ENCODE data around the gene SOST.

The SOST gene

DNA sequence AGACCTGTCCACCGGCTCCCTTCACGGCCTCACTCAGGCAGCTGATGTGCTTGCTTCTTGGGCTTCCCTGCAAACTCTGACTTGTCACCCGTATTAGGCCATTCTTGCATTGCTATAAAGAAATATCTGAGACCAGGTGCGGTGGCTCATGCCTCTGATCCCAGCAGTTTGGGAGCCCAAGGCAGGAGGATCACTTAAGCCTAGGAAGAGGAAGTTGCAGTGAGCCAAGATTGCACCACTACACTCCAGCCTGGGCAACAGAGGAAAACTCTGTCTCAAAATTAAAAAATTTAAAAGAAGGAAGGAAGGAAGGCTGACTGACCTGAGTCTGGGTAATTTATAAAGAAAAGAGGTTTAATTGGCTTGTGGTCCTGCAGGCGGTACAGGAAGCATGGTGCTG lies 17.0 kb downstream of the SOST start:
- DNase-seq (ENCODE audit: low read depth) = no peak

GRCh38 chr17:43740541-43740940 lies 18.1 kb downstream of the SOST start:
- DNase-seq (ENCODE audit: low read depth) = peak; percentile 16

- DNase-seq (ENCODE audit: low read depth) = peak; percentile 78
These were observed 20.9 kb downstream of the SOST start for GRCh38 chr17:43737722-43738121.

- no peak for DNase-seq (ENCODE audit: low read depth)
These were observed 22.2 kb downstream of the SOST start for GRCh38 chr17:43736389-43736788.

GRCh38 chr17:43734376-43734775 lies 24.2 kb downstream of the SOST start:
- peak; percentile 93 for DNase-seq (ENCODE audit: low read depth)

GRCh38 chr17:43733956-43734355 lies 24.6 kb downstream of the SOST start:
- DNase-seq (ENCODE audit: low read depth) = no peak

GRCh38 chr17:43732958-43733357 lies 25.6 kb downstream of the SOST start:
- peak; percentile 54 for DNase-seq (ENCODE audit: low read depth)

- DNase-seq (ENCODE audit: low read depth) = no peak
These were observed 30.5 kb downstream of the SOST start for GRCh38 chr17:43728081-43728480.

DNA sequence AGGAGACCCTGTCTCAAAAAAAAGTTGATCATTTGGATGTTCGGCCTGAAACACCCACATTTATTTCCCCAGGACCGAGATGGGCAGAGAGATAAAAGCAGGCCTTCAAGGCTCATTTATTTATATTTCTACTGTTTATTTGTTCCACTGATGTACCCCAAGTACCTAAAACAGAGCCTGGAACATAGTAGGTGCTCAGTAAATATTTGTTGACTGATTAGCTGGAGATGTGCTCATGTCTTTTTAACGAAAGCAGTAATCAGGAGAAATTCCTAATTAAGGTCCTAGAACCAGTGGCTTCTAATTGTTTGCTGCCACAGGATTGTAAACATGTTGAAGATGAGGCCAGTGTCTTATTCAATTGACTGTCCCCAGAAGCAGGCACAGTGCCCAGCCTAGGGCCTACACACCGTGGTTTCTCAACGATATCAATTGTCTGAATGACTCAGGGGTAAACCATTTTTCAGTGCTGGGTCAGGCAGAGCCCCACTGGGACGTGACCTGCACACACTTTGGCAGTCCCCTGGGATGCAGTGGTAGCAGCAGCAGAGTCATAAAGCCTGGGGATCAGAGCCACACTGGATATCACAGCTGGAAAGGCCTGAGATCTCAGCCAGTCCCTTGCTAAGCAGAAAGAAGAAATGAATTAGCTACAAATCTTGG lies 34.8 kb downstream of the SOST start:
- peak; percentile 88 for DNase-seq (ENCODE audit: low read depth)

DNA sequence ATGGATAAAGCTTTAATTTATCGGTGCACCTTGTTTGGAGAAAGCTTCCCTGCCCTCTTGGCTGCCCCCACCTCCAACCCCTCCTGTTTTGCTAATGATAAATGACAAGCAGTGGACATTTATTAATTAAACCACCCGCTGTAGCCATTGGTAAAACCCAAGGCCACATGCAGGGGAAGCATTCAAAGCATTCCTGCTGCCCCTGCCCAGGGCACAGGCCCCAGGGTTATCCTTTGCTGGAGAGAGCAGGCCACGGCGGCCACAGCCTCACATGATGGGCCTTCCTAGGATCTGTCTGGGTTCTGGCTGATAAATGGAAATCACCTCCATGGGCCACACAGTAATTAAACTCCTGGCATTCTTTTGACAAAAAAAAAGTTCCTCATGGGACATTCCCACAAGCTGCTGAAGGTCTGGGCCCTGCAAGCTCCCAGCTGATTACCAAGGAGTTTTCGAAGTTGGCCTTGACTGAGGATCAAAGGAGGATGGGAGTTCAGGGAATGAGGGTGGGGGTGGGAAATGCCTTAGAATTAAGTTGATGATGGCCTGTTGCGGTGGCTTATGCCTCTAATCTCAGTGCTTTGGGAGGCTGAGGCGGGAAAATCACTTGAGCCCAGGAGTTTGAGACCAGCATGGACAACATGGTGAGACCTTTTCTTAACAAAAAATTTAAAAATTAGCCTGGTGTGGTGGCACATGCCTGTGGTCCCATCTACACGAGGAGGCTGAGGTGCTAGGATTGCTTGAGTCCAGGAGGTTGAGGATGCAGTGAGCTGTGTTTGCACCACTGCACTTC lies 35.5 kb downstream of the SOST start:
- DNase-seq (ENCODE audit: low read depth) = no peak

GRCh38 chr17:43722269-43722619 lies 36.3 kb downstream of the SOST start:
- no peak for DNase-seq (ENCODE audit: low read depth)

DNA sequence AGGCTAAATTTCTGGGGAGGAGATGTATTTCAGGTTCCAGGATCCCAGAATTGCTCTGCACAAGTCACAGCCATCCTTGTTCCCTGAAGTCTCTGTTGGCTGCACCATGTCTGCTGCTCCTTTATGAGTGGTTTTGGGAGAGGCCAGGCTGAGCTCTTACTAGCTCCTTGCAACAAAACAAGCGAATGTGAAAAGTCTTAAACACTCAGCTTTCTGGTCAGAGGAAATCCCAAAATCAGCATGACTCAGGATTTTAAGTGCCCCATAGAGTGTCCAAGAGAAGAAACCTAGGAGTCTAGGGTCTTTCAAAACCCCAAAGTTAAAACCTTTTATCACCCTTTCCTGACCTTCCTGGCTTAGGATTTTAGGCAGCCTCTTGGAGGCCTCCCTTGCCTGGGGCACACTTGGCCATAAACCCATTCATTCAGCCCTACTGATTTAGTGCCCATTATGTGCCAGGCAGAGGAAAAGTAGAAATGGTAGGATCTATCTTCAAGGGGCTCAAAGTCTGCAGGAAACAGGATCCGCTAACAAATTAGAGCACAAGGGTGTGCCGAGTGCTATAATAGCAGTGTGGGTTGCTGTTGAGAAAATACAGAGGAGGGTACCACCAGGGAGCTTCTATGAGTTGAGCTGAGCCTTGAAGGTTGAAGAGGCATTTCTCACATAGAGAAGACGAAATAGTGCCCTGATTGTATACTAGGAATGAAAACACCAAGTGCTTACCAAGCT lies 36.9 kb downstream of the SOST start:
- peak; percentile 73 for DNase-seq (ENCODE audit: low read depth)

GRCh38 chr17:43720311-43721060 lies 38.1 kb downstream of the SOST start:
- DNase-seq (ENCODE audit: low read depth) = peak; percentile 62

DNA sequence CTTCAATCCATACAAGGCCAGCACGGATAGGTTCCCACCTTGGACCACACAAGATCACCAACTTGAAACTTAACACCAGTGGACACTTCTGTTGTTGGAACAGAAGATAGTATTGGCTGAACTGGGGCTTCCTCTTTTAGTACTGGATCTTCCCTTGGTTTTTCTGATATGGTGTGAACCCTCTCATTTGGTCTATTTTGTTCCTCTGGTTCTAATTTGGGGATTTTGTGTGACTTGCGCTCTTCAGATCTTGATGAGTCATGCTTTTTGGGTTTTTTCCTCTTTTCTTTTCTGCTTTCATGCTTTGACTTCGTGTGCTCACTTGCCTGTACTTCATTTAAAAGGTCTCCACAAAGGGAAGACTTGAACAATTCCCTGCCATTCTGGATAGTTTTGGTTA lies 39.0 kb downstream of the SOST start:
- DNase-seq (ENCODE audit: low read depth) = no peak

GRCh38 chr17:43718544-43718943 lies 40.0 kb downstream of the SOST start:
- DNase-seq (ENCODE audit: low read depth) = no peak

DNA sequence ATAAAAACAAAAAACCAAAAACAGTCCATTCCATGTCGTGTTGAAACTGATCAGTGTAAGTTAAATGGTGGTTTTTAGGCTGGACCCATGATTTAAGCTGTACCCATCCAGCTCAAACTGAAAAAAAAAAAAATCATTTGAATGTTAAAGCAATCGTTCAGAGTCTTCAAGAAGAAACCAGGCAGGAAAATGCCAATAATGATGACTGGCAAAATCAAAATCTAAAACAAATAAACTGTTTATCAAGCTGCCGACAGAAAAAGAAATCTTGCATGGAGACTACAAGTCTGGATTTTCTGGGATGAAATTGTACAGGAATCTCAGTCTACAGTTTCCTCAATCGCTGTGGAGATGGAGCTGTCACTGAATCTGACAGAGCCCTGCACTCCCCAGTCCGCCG lies 40.7 kb downstream of the SOST start:
- no peak for DNase-seq (ENCODE audit: low read depth)

- DNase-seq (ENCODE audit: low read depth) = no peak
These were observed 44.0 kb downstream of the SOST start for GRCh38 chr17:43714465-43715149.

DNA sequence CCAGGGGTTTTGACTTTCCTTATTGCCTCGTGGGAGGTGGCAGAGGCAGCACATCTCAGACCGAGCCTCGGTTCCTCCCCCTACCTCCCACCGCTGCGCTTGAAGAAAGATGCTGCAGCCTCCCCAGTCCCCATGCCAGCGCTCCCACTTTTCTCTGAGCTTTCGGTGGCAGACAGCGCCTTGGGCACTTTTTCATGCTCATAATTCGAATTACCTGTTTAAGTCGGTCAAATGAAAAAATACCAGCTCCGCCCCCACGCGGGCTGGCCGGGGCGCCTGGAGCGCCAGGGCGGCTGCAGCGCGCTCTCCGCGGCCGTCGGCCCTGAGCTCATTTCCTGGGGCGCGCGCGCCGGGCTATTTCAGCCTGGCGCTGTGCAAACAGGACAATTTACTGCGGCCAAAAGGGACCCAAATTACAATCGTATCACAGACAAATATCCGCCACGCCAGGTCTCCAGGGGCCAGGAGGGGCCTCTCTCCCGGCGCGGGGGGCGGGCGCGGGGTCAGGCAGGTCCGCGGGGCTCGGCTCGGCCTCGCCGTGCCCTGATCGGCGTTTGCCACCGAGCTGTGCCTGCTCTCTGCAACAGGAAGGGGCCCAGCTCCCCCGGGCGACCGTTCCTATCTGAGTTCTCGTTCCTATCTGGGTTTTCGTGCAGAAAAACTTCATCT lies 45.0 kb downstream of the SOST start:
- DNase-seq (ENCODE audit: low read depth) = no peak

DNA sequence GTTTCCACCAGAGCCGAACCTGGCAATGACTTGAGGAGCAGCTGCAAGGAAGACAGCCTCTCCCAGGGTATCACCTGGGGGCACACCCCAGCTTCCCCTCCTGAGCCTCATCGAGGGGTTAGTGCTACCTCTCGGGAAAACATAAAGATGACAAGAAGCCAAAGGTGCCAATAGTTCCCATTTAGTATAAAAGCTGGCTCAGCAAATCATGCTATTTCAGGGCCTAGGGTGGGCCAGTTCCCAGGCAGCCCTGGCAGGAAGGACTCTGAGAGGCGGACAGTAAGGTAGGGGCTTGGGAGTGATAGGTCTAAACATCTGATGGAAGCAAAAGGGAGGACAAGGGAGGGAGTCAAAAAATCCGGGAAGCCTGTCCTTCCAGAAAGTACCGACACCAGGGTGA lies 46.2 kb downstream of the SOST start:
- no peak for DNase-seq (ENCODE audit: low read depth)

GRCh38 chr17:43710101-43710500 lies 48.5 kb downstream of the SOST start:
- DNase-seq (ENCODE audit: low read depth) = no peak

DNA sequence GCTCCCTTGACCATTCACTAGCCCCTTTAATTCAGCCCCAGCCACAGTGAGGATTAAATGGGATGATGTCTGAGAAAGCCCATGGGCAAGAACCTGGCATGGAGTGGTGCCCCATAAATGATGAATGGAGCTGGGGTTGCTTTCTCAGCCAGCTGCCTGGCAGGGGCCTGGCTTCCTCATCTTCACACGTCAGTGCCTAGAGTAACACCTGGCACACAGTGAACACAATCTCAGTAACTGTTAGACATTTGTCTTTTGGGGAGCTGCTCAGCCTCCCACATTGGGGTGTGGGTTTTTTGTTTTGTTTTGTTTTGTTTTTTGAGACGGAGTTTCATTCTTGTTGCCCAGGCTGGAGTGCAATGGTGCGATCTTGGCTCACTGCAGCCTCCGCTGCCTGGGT lies 49.4 kb downstream of the SOST start:
- DNase-seq (ENCODE audit: low read depth) = no peak
